Astrocyte of the cerebellum (primary cell): Measurements from ENCODE around the gene MTMR2.
"Not testable (repeated sequence)": the region's sequence is repeated elsewhere in the genome, so short reads cannot be mapped to it uniquely, and the experiment has no call there.

ENCODE experiments used
- DNase-seq: peaks from one replicate; pipeline ENCODE4 v3.0.0-alpha.2; 2011; ENCODE audit warnings: low read depth
- H3K4me3 ChIP-seq: 2 replicates; pipeline ENCODE4 v1.5.1; 2011; ENCODE audit warnings: mild to moderate bottlenecking, low read depth, low read length, moderate library complexity
- CTCF ChIP-seq: IDR thresholded peaks from 2 replicates; pipeline ENCODE4 v1.5.1; 2012; ENCODE audit warnings: low read length, low read depth, moderate library complexity, mild to moderate bottlenecking; ENCODE audit errors: missing control alignments
- in situ Hi-C: cut with HindIII; loops from 2 replicates; pipeline ENCODE4 v1.10.0; 2017; ENCODE audit warnings: low sequenced_read_pairs

Gene MTMR2

GRCh38 chr11:95884376-95884775 is 39.5 kb downstream of the MTMR2 start:
- TF ChIP-seq CTCF = no peak
- no peak overlapping the region for H3K4me3 ChIP-seq
- in situ Hi-C loops = no loop called here
- peak; percentile 40 for DNase-seq

- no peak for TF ChIP-seq CTCF
- in situ Hi-C loops = no loop called here
- H3K4me3 ChIP-seq = no peak overlapping the region
- no peak for DNase-seq
Observed at GRCh38 chr11:95883381-95883780, 40.5 kb downstream of the MTMR2 start.

DNA sequence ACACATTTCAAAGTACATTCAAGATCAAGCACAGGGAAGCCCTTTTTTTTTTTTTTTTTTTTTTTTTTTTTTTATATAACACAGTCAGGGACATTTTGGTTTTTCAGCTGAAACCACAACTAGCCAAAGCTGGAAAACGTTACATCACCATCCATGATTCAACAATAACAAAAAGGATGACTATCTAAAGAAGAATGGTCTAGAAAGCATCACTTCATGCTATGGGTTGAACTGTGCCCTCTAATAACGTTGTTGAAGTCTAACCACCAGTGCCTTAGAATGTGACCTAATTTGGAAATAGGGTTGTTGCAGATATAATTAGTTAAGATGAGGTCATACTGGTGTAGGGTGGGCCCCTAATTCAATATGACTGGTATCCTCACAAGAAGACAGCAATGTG is 46.6 kb downstream of the MTMR2 start:
- in situ Hi-C loops = no loop called here
- peak; percentile 99 for DNase-seq
- no peak for TF ChIP-seq CTCF
- H3K4me3 ChIP-seq = no peak overlapping the region

DNA sequence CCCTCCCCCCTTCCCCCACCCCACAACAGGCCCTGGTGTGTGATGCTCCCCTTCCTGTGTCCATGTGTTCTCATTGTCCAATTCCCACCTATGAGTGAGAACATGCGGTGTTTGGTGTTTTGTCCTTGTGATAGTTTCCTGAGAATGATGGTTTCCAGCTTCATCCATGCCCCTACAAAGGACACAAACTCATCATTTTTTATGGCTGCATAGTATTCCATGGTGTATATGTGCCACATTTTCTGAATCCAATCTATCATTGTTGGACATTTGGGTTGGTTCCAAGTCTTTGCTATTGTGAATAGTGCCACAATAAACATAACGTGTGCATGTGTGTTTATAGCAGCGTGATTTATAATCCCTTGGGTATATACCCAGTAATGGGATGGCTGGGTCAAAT is 53.0 kb downstream of the MTMR2 start:
- H3K4me3 ChIP-seq, DNase-seq, in situ Hi-C loops: not testable (repeated sequence)

DNA sequence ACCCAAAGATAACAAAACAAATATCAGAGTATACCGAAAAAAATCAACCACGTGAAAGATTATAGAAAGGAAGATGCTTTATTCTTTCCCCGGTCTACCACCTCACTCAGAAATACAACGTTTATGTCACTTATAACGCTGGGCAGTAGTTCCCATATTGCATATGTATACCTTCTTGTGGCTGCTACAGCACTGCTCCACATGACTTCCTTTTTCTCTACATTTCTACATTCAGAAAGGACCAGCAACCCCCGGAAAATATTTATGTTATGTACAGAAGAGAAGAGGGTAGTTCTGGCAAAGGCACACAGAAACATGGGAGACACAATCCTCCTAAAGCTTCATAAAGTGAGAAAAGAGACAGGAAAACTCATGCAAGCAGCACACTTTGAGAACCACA is 56.8 kb downstream of the MTMR2 start:
- TF ChIP-seq CTCF = no peak
- DNase-seq = no peak
- in situ Hi-C loops = no loop called here
- no peak overlapping the region for H3K4me3 ChIP-seq

DNA sequence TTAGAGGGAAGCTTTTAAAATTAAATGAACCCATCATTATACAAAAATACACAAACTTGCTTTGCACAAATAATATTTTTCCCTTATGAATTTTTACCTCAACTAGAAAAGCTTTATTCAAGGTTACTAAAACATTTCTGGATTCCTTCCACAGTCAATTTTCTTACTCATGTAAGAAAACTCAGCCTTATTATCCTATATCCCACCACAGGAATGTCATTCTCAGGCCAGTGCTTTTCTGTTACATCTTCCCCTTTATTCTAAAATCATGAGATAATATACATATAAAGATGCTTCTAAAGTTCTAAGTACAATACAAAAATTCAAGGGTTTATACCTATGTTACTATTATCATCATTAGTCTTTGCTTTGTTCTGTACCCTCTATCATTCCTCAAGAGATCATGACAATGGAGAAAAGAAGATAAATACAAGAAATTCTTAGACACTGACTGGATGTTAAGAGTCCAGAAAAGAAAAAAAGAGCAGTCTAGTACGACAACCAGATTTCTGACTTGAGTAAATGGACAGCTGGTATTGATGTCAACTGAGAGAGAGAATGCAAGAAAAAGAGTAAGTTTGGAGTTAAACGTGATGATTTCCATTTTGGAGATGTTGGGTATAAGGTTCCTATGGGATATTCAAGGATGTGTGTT is 60.3 kb downstream of the MTMR2 start:
- DNase-seq = peak; percentile 85
- in situ Hi-C loops = no loop called here
- TF ChIP-seq CTCF = no peak
- H3K4me3 ChIP-seq = no peak overlapping the region

GRCh38 chr11:95860024-95860423 is 63.9 kb downstream of the MTMR2 start:
- in situ Hi-C loops, DNase-seq, H3K4me3 ChIP-seq: not testable (repeated sequence)

DNA sequence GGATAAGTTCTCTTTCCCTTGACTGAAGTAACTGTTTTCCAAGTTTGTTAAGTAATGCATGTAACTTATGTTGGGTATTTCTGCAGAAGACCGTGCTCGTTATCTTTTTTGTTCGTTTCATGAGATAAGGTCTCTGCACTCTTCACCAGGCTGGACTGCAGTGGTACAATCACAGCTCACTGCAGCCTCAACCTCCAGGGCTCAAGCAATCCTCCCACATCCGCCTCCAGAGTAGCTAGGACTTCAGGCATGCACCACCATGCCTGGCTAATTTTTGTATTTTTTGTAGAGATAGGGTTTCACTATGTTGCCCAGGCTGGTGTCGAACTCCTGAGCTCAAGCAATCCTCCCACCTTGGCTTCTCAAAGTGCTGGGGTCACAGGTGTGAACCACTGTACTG is 69.5 kb downstream of the MTMR2 start:
- H3K4me3 ChIP-seq, in situ Hi-C loops, DNase-seq: not testable (repeated sequence)
